DMS 273 treated with DMSO at 0.1 percent for 48 hours (cell line): Measurements from ENCODE around the gene ZNF500.

Source experiments
- DNase-seq: peaks from one replicate; lab custom pipeline; 2025; lab: John Stamatoyannopoulos, UW

ZNF500 gene

GRCh38 chr16:4704491-4704890 lies 62.5 kb downstream of the ZNF500 start:
- DNase-seq: no peak

- DNase-seq: no peak
These were observed 63.1 kb downstream of the ZNF500 start for GRCh38 chr16:4703906-4704305.

GRCh38 chr16:4702466-4702808 lies 64.5 kb downstream of the ZNF500 start:
- DNase-seq: no peak

GRCh38 chr16:4701791-4702465 lies 65.0 kb downstream of the ZNF500 start:
- DNase-seq: no peak

GRCh38 chr16:4700997-4701743 lies 65.8 kb downstream of the ZNF500 start:
- DNase-seq: no peak

- no peak for DNase-seq
These were observed 66.5 kb downstream of the ZNF500 start for GRCh38 chr16:4700380-4700996.

- DNase-seq: no peak
These were observed 67.9 kb downstream of the ZNF500 start for GRCh38 chr16:4699046-4699556.

GRCh38 chr16:4698321-4699045 lies 68.5 kb downstream of the ZNF500 start:
- no peak for DNase-seq
